Midbrain (tissue), 1 donor: Measurements from ENCODE around the gene CAMK1.

Experiments used
- DNase-seq: peaks from one replicate; lab custom pipeline; 2025; lab: John Stamatoyannopoulos, UW

The CAMK1 gene

GRCh38 chr3:9742560-9742959 lies 27.2 kb downstream of the CAMK1 start:
- DNase-seq = no peak

GRCh38 chr3:9739181-9739580 lies 30.6 kb downstream of the CAMK1 start:
- no peak for DNase-seq

- DNase-seq = no peak
These were observed 32.9 kb downstream of the CAMK1 start for GRCh38 chr3:9736831-9737230.

GRCh38 chr3:9732740-9733115 lies 37.0 kb downstream of the CAMK1 start:
- no peak for DNase-seq

- DNase-seq = no peak
These were observed 37.5 kb downstream of the CAMK1 start for GRCh38 chr3:9732080-9732739.

- DNase-seq = peak; percentile 99
These were observed 38.3 kb downstream of the CAMK1 start, which contains the start of gene BRPF1 for GRCh38 chr3:9731206-9732079. Gene BRPF1, plus strand, starts transcription at chr3:9731735. Its CDS starts 2,406 bp downstream, at chr3:9734141.

GRCh38 chr3:9730657-9731205 lies 39.0 kb downstream of the CAMK1 start:
- no peak for DNase-seq

- DNase-seq = no peak
These were observed 40.3 kb downstream of the CAMK1 start for GRCh38 chr3:9729419-9729818.

- no peak for DNase-seq
These were observed 42.0 kb downstream of the CAMK1 start for GRCh38 chr3:9727743-9728142.

- no peak for DNase-seq
These were observed 42.6 kb downstream of the CAMK1 start for GRCh38 chr3:9727041-9727595.

- no peak for DNase-seq
These were observed 43.8 kb downstream of the CAMK1 start for GRCh38 chr3:9725775-9726515.

- DNase-seq = no peak
These were observed 48.1 kb downstream of the CAMK1 start for GRCh38 chr3:9721700-9722060.

GRCh38 chr3:9721015-9721699 lies 48.6 kb downstream of the CAMK1 start:
- no peak for DNase-seq

- DNase-seq = no peak
These were observed 51.6 kb downstream of the CAMK1 start for GRCh38 chr3:9718118-9718517.

GRCh38 chr3:9717563-9717962 lies 52.2 kb downstream of the CAMK1 start:
- DNase-seq = no peak

- no peak for DNase-seq
These were observed 52.8 kb downstream of the CAMK1 start for GRCh38 chr3:9716801-9717555.

- peak; percentile 61 for DNase-seq
These were observed 53.8 kb downstream of the CAMK1 start for GRCh38 chr3:9715764-9716437.

GRCh38 chr3:9715136-9715535 lies 54.6 kb downstream of the CAMK1 start:
- DNase-seq = no peak

GRCh38 chr3:9713142-9713541 lies 56.6 kb downstream of the CAMK1 start:
- no peak for DNase-seq

GRCh38 chr3:9712415-9712814 lies 57.3 kb downstream of the CAMK1 start:
- DNase-seq = no peak
